KOPT-K1 (cell line): Measurements from ENCODE around the gene GBX2.

Source experiments
- H3K27ac ChIP-seq: fragments of 200-600 bp; sonication (generic); 2 replicates; pipeline ENCODE4 v1.5.1; 2016; ENCODE audit warnings: antibody characterized with exemption, mild to moderate bottlenecking, low read depth, low read length; ENCODE audit not compliant: poor library complexity, severe bottlenecking
- H3K36me3 ChIP-seq: fragments of 200-600 bp; sonication (generic); 2 replicates; pipeline ENCODE4 v1.5.1; 2017; ENCODE audit warnings: antibody characterized with exemption, mild to moderate bottlenecking, low read length, moderate library complexity; ENCODE audit not compliant: insufficient read depth
- H3K9me3 ChIP-seq: fragments of 200-600 bp; sonication (generic); 2 replicates; pipeline ENCODE4 v1.5.1; 2017; ENCODE audit warnings: antibody characterized with exemption, low read length, mild to moderate bottlenecking; ENCODE audit not compliant: insufficient read depth, poor library complexity, severe bottlenecking

The GBX2 gene

GRCh38 chr2:236168110-236169080, at the start of gene GBX2:
Gene GBX2, minus strand, starts transcription at chr2:236168386. Its CDS starts 415 bp downstream, at chr2:236167971.
- Histone ChIP-seq H3K9me3 (no peaks in the 10 kb centered on the region), H3K27ac (no peak within 1 kb of the TSS), H3K36me3 (no peaks in the 10 kb centered on the region)

GRCh38 chr2:236217926-236218325, 49.7 kb upstream of the GBX2 start:
- Histone ChIP-seq H3K27ac (no peak overlapping the region), H3K9me3 (no peaks in the 10 kb centered on the region), H3K36me3 (no peaks in the 10 kb centered on the region)

- no peaks in the 10 kb centered on the region for H3K9me3 ChIP-seq
- H3K27ac ChIP-seq, result no peak overlapping the region
- H3K36me3 ChIP-seq, result no peaks in the 10 kb centered on the region
Observed at GRCh38 chr2:236216711-236217110, 48.5 kb upstream of the GBX2 start.

- Histone ChIP-seq H3K36me3 (no peaks in the 10 kb centered on the region), H3K27ac (no peak overlapping the region), H3K9me3 (no peaks in the 10 kb centered on the region)
Observed at GRCh38 chr2:236215761-236216333, 47.7 kb upstream of the GBX2 start.

GRCh38 chr2:236215196-236215595, 47.0 kb upstream of the GBX2 start:
- H3K9me3 ChIP-seq, result no peaks in the 10 kb centered on the region
- H3K36me3 ChIP-seq, result no peaks in the 10 kb centered on the region
- no peak overlapping the region for H3K27ac ChIP-seq

- Histone ChIP-seq H3K27ac (no peak overlapping the region), H3K9me3 (no peaks in the 10 kb centered on the region), H3K36me3 (no peaks in the 10 kb centered on the region)
Observed at GRCh38 chr2:236214376-236214995, 46.3 kb upstream of the GBX2 start.

- H3K9me3 ChIP-seq, result no peaks in the 10 kb centered on the region
- no peaks in the 10 kb centered on the region for H3K36me3 ChIP-seq
- no peak overlapping the region for H3K27ac ChIP-seq
Observed at GRCh38 chr2:236211296-236211695, 43.1 kb upstream of the GBX2 start.

GRCh38 chr2:236210536-236210935, 42.4 kb upstream of the GBX2 start:
- Histone ChIP-seq H3K36me3 (no peaks in the 10 kb centered on the region), H3K9me3 (no peaks in the 10 kb centered on the region), H3K27ac (no peak overlapping the region)

GRCh38 chr2:236209996-236210395, 41.8 kb upstream of the GBX2 start:
- H3K9me3 ChIP-seq, result no peaks in the 10 kb centered on the region
- no peaks in the 10 kb centered on the region for H3K36me3 ChIP-seq
- no peak overlapping the region for H3K27ac ChIP-seq

- Histone ChIP-seq H3K9me3 (no peaks in the 10 kb centered on the region), H3K27ac (no peak overlapping the region), H3K36me3 (no peaks in the 10 kb centered on the region)
Observed at GRCh38 chr2:236209535-236209934, 41.3 kb upstream of the GBX2 start.

- Histone ChIP-seq H3K36me3 (no peaks in the 10 kb centered on the region), H3K9me3 (no peaks in the 10 kb centered on the region), H3K27ac (no peak overlapping the region)
Observed at GRCh38 chr2:236208019-236208926, 40.1 kb upstream of the GBX2 start.

GRCh38 chr2:236207472-236207871, 39.3 kb upstream of the GBX2 start:
- H3K9me3 ChIP-seq, result no peaks in the 10 kb centered on the region

GRCh38 chr2:236205867-236206645, 37.9 kb upstream of the GBX2 start:
- Histone ChIP-seq H3K27ac (no peak overlapping the region), H3K9me3 (no peaks in the 10 kb centered on the region), H3K36me3 (no peaks in the 10 kb centered on the region)

More at GRCh38 chr2:236207472-236207871, 39.3 kb upstream of the GBX2 start:
- no peaks in the 10 kb centered on the region for H3K36me3 ChIP-seq
- no peak overlapping the region for H3K27ac ChIP-seq

GRCh38 chr2:236204953-236205352, 36.8 kb upstream of the GBX2 start:
- H3K36me3 ChIP-seq, result no peaks in the 10 kb centered on the region
- no peak overlapping the region for H3K27ac ChIP-seq
- H3K9me3 ChIP-seq, result no peaks in the 10 kb centered on the region
